ENCODE results near the gene MPND.

- no peak for TF ChIP-seq TAF1 (IDR thresholded peaks at IDR 0.05; ENCODE audit: borderline replicate concordance, low read depth, low read length)
- no peak for TF ChIP-seq POLR2A (IDR thresholded peaks at IDR 0.05; ENCODE audit: low read depth, low read length)
- TF ChIP-seq POLR2AphosphoS5 (IDR thresholded peaks at IDR 0.05; ENCODE audit: low read depth, low read length): no peak
These were observed 33.3 kb downstream of the MPND start for GRCh38 chr19:4376671-4376990.

Data from GM12892 (cell line).